Hypothalamus (tissue), 51 donors: ENCODE measurements around the gene PLAU.
A peak's percentile ranks its signal among the peaks of the same experiment; 100 is the strongest.
"Not testable (repeated sequence)": the region's sequence is repeated elsewhere in the genome, so short reads cannot be mapped to it uniquely, and the experiment has no call there.

Experiments
- DNase-seq, 51 donors: peaks; one replicate each; lab custom pipeline; 2025; lab: John Stamatoyannopoulos, UW

Gene PLAU

GRCh38 chr10:73894245-73894971 is 16.5 kb upstream of the PLAU start:
- no peak for DNase-seq

- not testable (repeated sequence) for DNase-seq
These were observed 15.6 kb upstream of the PLAU start for GRCh38 chr10:73895381-73895780.

DNA sequence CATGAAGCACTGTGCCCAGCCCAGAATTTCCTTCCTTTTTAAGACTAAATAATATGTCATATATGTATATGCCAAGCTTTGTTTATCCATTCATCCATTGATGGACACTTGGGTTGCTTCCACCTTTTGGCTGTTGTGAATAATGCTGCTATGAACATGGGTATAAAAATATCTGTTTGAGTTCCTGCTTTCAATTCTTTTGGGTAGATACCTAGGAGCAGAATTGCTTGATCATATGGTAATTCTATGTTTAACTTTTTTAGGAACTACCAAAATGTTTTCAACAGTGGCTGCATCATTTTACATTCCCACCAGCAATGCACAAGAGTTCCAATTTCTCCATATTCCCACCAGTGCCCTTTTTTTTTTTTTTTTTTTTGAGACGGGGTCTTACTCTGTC is 13.2 kb upstream of the PLAU start:
- DNase-seq, result no peak

DNA sequence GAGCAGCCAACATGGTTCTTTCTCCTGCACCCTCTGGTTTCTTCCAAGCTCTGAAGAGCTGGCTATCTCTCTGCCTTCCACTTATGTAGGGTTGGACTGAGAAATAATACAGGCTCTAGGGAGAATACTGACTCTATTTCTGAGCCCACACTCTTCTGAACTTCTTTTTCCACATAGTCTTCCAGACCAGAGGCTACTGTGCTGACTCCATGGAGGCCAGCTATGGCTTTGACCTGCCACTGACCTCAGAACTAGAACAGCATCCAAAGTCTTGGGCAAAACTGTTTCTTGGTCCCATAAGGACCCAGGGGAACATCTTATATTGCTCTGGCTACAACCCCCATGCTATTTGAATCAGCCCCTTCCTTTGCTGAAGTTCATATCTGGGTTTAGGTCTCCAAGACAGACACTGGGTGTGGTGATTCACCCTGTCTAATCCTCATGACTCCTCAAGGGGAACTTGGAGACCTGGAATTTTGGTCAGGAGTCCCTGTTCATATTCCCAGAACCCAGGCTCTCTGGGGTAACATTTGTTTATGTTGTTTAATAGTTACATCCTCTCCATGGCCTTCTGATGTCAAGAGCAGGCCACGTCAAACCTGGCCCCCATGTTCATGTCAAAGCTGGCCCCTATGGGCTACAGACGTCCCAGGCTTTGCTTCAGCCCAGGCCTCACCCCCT is 12.1 kb upstream of the PLAU start:
- DNase-seq, result no peak

- DNase-seq, result no peak
These were observed 11.5 kb upstream of the PLAU start for GRCh38 chr10:73899423-73899822.

DNA sequence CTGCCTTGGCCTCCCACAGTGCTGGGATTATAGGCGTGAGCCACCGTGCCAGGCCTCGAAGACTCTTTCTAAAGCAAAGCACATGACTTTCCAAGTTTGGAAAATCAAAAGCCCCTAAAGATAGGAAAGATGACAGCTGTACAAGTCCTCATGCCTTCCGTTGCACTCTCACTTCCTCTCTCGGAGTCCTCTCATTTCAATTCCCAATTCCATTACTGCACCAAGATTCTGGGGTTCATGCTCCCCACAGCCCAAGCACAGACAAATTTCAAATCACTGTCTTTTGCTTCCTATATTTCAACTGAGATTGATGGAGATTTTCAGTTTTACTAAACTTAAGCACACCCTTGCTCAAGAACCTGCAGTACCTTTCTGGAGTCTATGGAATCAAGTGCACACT is 10.9 kb upstream of the PLAU start:
- no peak for DNase-seq

DNA sequence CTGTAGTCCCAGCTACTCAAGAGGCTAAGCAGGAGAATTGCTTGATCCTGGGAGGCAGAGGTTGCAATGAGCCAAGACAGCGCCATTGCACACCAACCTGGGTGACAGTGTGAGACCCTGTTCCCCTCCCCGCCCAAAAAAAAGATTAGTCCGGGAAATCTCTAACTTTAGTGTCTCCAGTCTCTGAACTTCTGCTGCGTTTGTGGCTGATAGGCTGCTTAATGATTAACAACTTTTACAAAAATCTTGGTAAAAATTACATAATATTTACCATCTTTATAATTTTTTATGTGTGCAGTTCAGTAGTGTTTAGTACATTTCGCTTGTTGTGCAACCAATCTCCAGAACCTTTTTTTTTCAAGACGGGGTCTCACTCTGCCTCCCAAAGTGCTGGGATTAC is 9.7 kb upstream of the PLAU start:
- DNase-seq, result no peak

GRCh38 chr10:73902351-73902750 is 8.6 kb upstream of the PLAU start:
- DNase-seq, result no peak

DNA sequence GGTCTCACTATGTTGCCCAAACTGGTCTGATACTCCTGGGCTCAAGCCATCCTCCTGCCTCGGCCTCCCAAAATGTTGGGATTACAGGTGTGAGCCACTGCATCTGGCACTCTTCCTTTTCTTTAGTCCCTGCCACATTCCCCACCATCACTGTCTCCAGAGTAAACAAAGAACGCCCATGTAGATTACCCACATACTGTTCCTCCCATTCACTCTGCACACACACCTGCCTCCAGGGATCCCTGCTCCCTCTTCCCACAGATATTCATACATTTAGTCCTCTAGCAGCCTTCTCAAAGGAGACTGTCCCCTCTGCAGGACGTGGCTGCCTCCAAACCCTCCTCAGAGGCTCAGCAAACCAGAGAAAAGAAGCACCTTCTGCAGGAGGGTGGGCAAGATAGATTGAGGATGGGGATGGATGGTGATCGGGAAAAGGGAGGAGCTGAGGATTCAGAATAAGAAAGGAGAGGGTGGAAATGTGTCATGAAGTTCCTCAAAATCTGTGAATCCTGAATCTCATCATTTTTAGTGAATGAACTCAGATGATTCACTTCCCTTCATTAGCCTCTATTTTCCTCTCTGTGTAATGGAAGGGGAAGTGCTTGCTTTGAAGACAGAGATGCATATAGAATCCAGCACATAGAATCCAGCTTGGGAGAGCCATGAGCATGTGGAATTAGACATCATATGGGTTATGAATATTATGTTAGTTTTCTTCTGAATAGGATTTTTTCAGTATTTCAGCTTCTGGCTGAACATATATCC is 5.5 kb upstream of the PLAU start:
- DNase-seq, result no peak

DNA sequence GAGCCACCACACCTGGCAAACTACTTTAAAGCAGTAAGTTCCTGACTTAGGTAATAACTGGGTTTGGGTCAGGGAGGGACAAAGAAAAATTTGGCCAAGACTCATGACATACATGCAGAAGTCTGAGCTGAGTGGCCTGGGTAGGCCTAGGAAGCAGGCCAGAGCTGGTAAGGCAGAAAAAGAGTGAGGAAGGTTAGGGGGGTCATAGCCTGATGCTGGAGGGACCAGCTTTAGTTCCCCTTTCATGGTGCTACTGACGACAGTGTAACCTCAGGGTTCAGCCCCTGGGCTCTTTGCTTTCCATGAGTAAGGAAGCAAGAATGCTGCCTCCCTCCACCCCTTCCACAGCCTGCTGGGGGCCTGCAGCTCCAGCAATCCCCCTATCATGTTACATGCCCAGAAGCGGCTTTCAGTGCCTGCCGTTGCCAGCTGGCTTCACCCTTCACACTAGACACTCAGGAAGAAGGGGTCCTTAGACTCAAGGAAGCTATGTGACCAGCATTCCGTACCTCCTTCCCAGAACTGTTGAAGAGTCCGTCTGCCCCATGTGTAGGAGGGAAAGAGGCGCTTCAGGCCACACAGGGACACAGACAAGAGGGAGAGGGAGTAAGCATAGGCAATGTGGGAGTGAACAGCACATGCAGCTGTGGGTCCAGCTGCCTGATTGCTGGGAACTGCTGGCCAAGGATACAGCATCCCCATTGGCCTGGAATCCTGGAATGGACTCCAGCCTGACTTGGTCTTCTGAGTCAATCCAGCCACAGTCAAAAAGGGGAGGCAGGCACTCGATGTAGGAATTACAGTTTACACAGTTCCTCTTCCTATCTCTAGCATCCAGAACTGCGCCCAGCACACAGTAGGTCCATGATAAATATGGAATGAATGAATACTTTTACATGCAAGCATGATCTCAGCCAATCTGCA is 4.1 kb upstream of the PLAU start:
- peak in 4 of 51 donors; percentile 7 to 45 (median 11) for DNase-seq

- DNase-seq, result no peak
These were observed 3.0 kb upstream of the PLAU start for GRCh38 chr10:73907841-73908517.

DNA sequence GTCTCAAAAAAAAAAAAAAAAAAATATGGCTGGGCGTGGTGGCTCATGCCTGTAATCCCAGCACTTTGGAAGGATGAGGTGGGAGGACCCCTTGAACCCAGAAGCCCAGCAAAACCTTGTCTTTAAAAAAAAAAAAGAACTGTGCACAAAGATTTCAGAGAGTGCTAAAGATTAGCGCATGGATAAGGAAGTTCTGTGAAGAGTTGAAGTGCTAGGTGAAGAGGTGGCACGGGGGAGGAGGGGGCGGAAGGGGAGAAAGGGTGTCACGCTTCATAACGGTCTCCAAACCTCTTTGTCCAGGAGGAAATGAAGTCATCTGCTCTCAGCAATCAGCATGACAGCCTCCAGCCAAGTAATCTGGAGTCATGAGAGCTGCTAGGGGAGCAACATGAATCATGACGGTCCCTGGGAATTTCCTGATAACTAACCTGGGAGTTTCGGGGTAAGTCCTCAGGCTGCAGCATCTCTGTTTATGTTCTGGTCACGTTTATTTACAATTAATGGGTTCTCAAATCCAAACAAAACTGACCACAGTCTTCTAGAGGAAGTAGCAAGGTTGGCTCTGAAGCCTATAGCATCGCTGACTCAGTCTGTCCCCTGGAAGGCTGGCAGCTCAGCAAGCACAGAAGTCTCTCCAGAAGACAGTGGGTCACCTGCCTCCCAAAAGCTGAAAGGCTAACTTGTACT is 1.9 kb upstream of the PLAU start:
- peak in 1 of 51 donors; percentile 3 for DNase-seq

DNA sequence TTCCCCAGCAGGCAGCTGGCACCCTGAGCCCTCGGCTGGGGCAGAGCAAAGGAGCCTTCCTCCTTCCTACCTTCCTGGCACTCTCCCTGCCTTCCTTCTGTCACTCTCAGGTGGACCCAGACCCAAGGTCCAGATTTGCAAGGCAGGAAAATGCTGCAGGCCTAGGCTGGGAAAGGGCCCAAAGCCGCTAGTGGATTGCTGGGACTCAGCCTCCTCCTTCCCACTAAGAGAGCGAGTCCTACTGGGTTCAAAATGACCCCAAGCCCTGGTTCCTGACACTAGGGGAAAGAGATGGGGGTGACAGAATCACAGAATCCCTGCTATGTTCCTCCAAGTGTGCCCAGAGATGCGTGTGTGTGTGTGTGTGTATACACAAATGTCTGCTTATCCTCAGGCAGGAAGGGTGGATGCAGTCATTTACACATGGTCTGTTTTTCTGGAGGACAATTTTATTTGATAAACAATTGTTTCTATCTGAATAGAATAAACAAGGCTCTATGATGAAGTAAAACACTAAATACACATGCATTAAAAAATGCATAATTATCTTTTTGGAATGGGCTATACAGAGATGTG is 1.3 kb upstream of the PLAU start:
- no peak for DNase-seq

GRCh38 chr10:73910401-73910763 is 550 bp upstream of the PLAU start:
- peak in 1 of 51 donors; percentile 15 for DNase-seq

DNA sequence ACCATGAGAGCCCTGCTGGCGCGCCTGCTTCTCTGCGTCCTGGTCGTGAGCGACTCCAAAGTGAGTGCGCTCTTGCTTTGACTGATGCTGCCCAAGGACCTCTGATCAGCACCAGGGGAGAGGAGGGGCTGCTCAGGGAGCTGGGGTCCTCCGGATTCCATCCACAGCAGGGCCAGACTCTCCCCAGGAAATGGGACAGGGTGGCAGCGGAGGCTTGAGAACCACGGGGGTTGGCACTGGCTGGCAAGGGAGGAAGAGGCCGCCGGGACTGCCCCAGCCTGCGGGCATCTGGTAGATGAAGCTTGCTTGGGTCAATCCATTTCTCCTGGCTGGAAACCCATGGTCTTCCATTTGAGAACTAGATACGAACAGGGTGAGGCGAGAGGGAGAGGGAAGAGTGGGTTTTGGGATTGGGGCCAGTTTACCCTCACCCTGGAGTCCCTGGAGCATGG is 647 bp downstream of the PLAU start:
- no peak for DNase-seq

- DNase-seq, result no peak
These were observed 3.1 kb downstream of the PLAU start for GRCh38 chr10:73914036-73914435.

GRCh38 chr10:73915206-73915851 is 4.4 kb downstream of the PLAU start:
- DNase-seq, result no peak

- DNase-seq, result no peak
These were observed 6.0 kb downstream of the PLAU start for GRCh38 chr10:73916761-73917470.
